ENCODE measurements around the gene HLA-A.
A peak's percentile ranks its signal among the peaks of the same experiment; 100 is the strongest.
"Not testable (repeated sequence)": the region's sequence is repeated elsewhere in the genome, so short reads cannot be mapped to it uniquely, and the experiment has no call there.

HLA-A gene

GRCh38 chr6:29963697-29964096, 21.4 kb downstream of the HLA-A start:
- DNase-seq, result not testable (repeated sequence)

GRCh38 chr6:29964518-29964886, 22.2 kb downstream of the HLA-A start:
- DNase-seq, result no peak

- peak; percentile 29 to 67 (median 40) for DNase-seq
Measured at GRCh38 chr6:29964887-29965562, 22.7 kb downstream of the HLA-A start.

GRCh38 chr6:29965563-29965872, 23.2 kb downstream of the HLA-A start:
- DNase-seq, result no peak

GRCh38 chr6:29965873-29966601, 23.7 kb downstream of the HLA-A start:
- peak in 1 of 4 experiments; percentile 22 for DNase-seq

- no peak for DNase-seq
Measured at GRCh38 chr6:29967379-29968010, 25.2 kb downstream of the HLA-A start.

- DNase-seq, result no peak
Measured at GRCh38 chr6:29968130-29968529, 25.8 kb downstream of the HLA-A start.

GRCh38 chr6:29968905-29969304, 26.6 kb downstream of the HLA-A start:
- no peak for DNase-seq

GRCh38 chr6:29970711-29971110, 28.4 kb downstream of the HLA-A start:
- DNase-seq, result no peak

- DNase-seq, result no peak
Measured at GRCh38 chr6:29974901-29975560, 32.7 kb downstream of the HLA-A start.

GRCh38 chr6:29975561-29975907, 33.2 kb downstream of the HLA-A start:
- no peak for DNase-seq

- no peak for DNase-seq
Measured at GRCh38 chr6:29976253-29976587, 33.9 kb downstream of the HLA-A start.

- peak; percentile 5 to 17 (median 13) for DNase-seq
Measured at GRCh38 chr6:29976588-29977424, 34.5 kb downstream of the HLA-A start.

- no peak for DNase-seq
Measured at GRCh38 chr6:29977425-29977727, 35.0 kb downstream of the HLA-A start.

GRCh38 chr6:29980013-29980412, 37.7 kb downstream of the HLA-A start:
- not testable (repeated sequence) for DNase-seq

GRCh38 chr6:29980511-29980910, 38.2 kb downstream of the HLA-A start:
- no peak for DNase-seq

GRCh38 chr6:29981211-29981812, 39.0 kb downstream of the HLA-A start:
- no peak for DNase-seq

- DNase-seq, result no peak
Measured at GRCh38 chr6:29982097-29982496, 39.8 kb downstream of the HLA-A start.

GRCh38 chr6:29984232-29984631, 41.9 kb downstream of the HLA-A start:
- DNase-seq, result no peak

- DNase-seq, result no peak
Measured at GRCh38 chr6:29984992-29985391, 42.7 kb downstream of the HLA-A start.

- DNase-seq, result no peak
Measured at GRCh38 chr6:29986179-29986781, 43.9 kb downstream of the HLA-A start.

- no peak for DNase-seq
Measured at GRCh38 chr6:29989211-29989610, 46.9 kb downstream of the HLA-A start.
